HG03025 (cell line): ENCODE measurements around the gene KANK3.
"Not testable (repeated sequence)": the region's sequence is repeated elsewhere in the genome, so short reads cannot be mapped to it uniquely, and the experiment has no call there.

Source experiments
- ATAC-seq: cut with Tn5 transposase; IDR thresholded peaks from one replicate; pipeline ENCODE4 v1.9.1; 2021; ENCODE audit warnings: mild to moderate bottlenecking, moderate library complexity; ENCODE audit not compliant: unreplicated experiment, low FRiP score

The KANK3 gene

GRCh38 chr19:8371011-8371804, 28.1 kb upstream of the KANK3 start:
- no peak for ATAC-seq

GRCh38 chr19:8370176-8371010, 27.3 kb upstream of the KANK3 start:
- ATAC-seq = no peak

- no peak for ATAC-seq
These were observed 24.4 kb upstream of the KANK3 start for GRCh38 chr19:8367327-8368001.

- ATAC-seq = no peak
These were observed 23.9 kb upstream of the KANK3 start for GRCh38 chr19:8366961-8367326.

- no peak for ATAC-seq
These were observed 23.1 kb upstream of the KANK3 start for GRCh38 chr19:8366121-8366581.

GRCh38 chr19:8363803-8364771, 21.0 kb upstream of the KANK3 start, which contains the start of gene ANGPTL4:
Gene ANGPTL4 (plus strand): TSS chr19:8364155. CDS start chr19:8364322, 167 bp downstream.
- ATAC-seq = no peak

GRCh38 chr19:8361921-8362793, 19.1 kb upstream of the KANK3 start:
- ATAC-seq = no peak

GRCh38 chr19:8360196-8360595, 17.1 kb upstream of the KANK3 start:
- ATAC-seq = no peak

- ATAC-seq = no peak
These were observed 15.9 kb upstream of the KANK3 start for GRCh38 chr19:8358948-8359347.

- no peak for ATAC-seq
These were observed 14.0 kb upstream of the KANK3 start for GRCh38 chr19:8357007-8357521.

GRCh38 chr19:8355631-8356402, 12.8 kb upstream of the KANK3 start:
- ATAC-seq = no peak

- not testable (repeated sequence) for ATAC-seq
These were observed 9.8 kb upstream of the KANK3 start for GRCh38 chr19:8352845-8353244.

- ATAC-seq = no peak
These were observed 9.2 kb upstream of the KANK3 start for GRCh38 chr19:8352134-8352827.

GRCh38 chr19:8349629-8350372, 6.7 kb upstream of the KANK3 start:
- not testable (repeated sequence) for ATAC-seq

GRCh38 chr19:8343483-8343844, 402 bp upstream of the KANK3 start:
- no peak for ATAC-seq

- no peak for ATAC-seq
These were observed 762 bp downstream of the KANK3 start for GRCh38 chr19:8342316-8342683.

GRCh38 chr19:8341504-8341903, 1.6 kb downstream of the KANK3 start:
- not testable (repeated sequence) for ATAC-seq
